ENCODE results near the gene RASGRF1. TPM values are rescaled to one million over a fixed set of nuclear protein-coding genes. Genes with fewer than 3 reads are reported as not detected.
"Not testable (repeated sequence)": the region's sequence is repeated elsewhere in the genome, so short reads cannot be mapped to it uniquely, and the experiment has no call there.

The RASGRF1 gene
- total RNA-seq, 3 donors from 2014 or later = 0.22 to 0.35 TPM; not detected in 1

- Histone ChIP-seq H3K4me3 (no peak overlapping the region), H3K4me1 (ENCODE audit: low read depth) (no peaks in the 10 kb centered on the region), H3K9me3 (no peaks in the 10 kb centered on the region), H3K36me3 (ENCODE audit: low read depth) (no peaks in the 10 kb centered on the region)
- ATAC-seq = no peak
- DNase-seq = no peak
- no peak for TF ChIP-seq CTCF (IDR thresholded peaks at IDR 0.05)
- intact Hi-C loops (cut with DNase I, micrococcal nuclease) = no loop called here
Measured at GRCh38 chr15:79113831-79114230, 23.3 kb upstream of the RASGRF1 start.

- DNase-seq; H3K36me3 ChIP-seq (ENCODE audit: low read depth); intact Hi-C loops (cut with DNase I, micrococcal nuclease); H3K4me3 ChIP-seq; ATAC-seq; H3K4me1 ChIP-seq (ENCODE audit: low read depth); H3K9me3 ChIP-seq: not testable (repeated sequence)
Measured at GRCh38 chr15:79111404-79111803, 20.8 kb upstream of the RASGRF1 start.

GRCh38 chr15:79105141-79105540 lies 14.6 kb upstream of the RASGRF1 start:
- intact Hi-C loops (cut with DNase I, micrococcal nuclease) = no loop called here
- H3K4me3 ChIP-seq = no peak overlapping the region
- TF ChIP-seq CTCF (IDR thresholded peaks at IDR 0.05) = no peak
- DNase-seq (no peak), ATAC-seq (no peak)
- no peaks in the 10 kb centered on the region for H3K36me3 ChIP-seq (ENCODE audit: low read depth)
- no peaks in the 10 kb centered on the region for H3K4me1 ChIP-seq (ENCODE audit: low read depth)
- no peaks in the 10 kb centered on the region for H3K9me3 ChIP-seq

GRCh38 chr15:79102595-79102994 lies 12.0 kb upstream of the RASGRF1 start:
- intact Hi-C loops (cut with DNase I, micrococcal nuclease) = no loop called here
- Histone ChIP-seq H3K9me3 (no peaks in the 10 kb centered on the region), H3K4me3 (no peak overlapping the region), H3K36me3 (ENCODE audit: low read depth) (no peaks in the 10 kb centered on the region), H3K4me1 (ENCODE audit: low read depth) (no peaks in the 10 kb centered on the region)
- TF ChIP-seq CTCF (IDR thresholded peaks at IDR 0.05) = no peak
- ATAC-seq = no peak
- no peak for DNase-seq

- no peaks in the 10 kb centered on the region for H3K4me1 ChIP-seq (ENCODE audit: low read depth)
- no peaks in the 10 kb centered on the region for H3K9me3 ChIP-seq
- H3K36me3 ChIP-seq (ENCODE audit: low read depth) = no peaks in the 10 kb centered on the region
- ATAC-seq = no peak
- no peak for TF ChIP-seq CTCF (IDR thresholded peaks at IDR 0.05)
- no peak for DNase-seq
- intact Hi-C loops (cut with DNase I, micrococcal nuclease) = no loop called here
- no peak overlapping the region for H3K4me3 ChIP-seq
Measured at GRCh38 chr15:79101866-79102581, 11.4 kb upstream of the RASGRF1 start.

- intact Hi-C loops (cut with DNase I, micrococcal nuclease) = no loop called here
- H3K4me3 ChIP-seq = no peak overlapping the region
- H3K4me1 ChIP-seq (ENCODE audit: low read depth) = no peaks in the 10 kb centered on the region
- TF ChIP-seq CTCF (IDR thresholded peaks at IDR 0.05) = no peak
- H3K9me3 ChIP-seq = no peaks in the 10 kb centered on the region
- no peak for DNase-seq
- ATAC-seq = no peak
- H3K36me3 ChIP-seq (ENCODE audit: low read depth) = no peaks in the 10 kb centered on the region
Measured at GRCh38 chr15:79099692-79100091, 9.1 kb upstream of the RASGRF1 start.
